Activated CD4-positive, alpha-beta T cell treated with anti-CD3 and anti-CD28 coated beads, Interleukin-2, Interleukin-6, amounts not matched to agents 100 ng/mL and 50 ng/mL, durations not matched to agents 16 hours and 8 hours (primary cell): ENCODE data around the gene RPL35.
"Not testable (repeated sequence)": the region's sequence is repeated elsewhere in the genome, so short reads cannot be mapped to it uniquely, and the experiment has no call there.

Source experiments
- DNase-seq: peaks from one replicate; pipeline ENCODE4 v3.0.0-alpha.2; 2020

Gene RPL35

GRCh38 chr9:124849801-124850200 lies 12.0 kb downstream of the RPL35 start:
- DNase-seq: no peak

- no peak for DNase-seq
These were observed 14.8 kb downstream of the RPL35 start for GRCh38 chr9:124846969-124847368.

- not testable (repeated sequence) for DNase-seq
These were observed 15.3 kb downstream of the RPL35 start for GRCh38 chr9:124846467-124846866.

- no peak for DNase-seq
These were observed 17.5 kb downstream of the RPL35 start for GRCh38 chr9:124844291-124844690.

- no peak for DNase-seq
These were observed 18.2 kb downstream of the RPL35 start for GRCh38 chr9:124843456-124844034.

- no peak for DNase-seq
These were observed 20.5 kb downstream of the RPL35 start for GRCh38 chr9:124841075-124841821.

- no peak for DNase-seq
These were observed 21.4 kb downstream of the RPL35 start for GRCh38 chr9:124840300-124840833.

GRCh38 chr9:124839612-124840299 lies 22.0 kb downstream of the RPL35 start:
- no peak for DNase-seq

GRCh38 chr9:124838567-124839275 lies 23.0 kb downstream of the RPL35 start:
- not testable (repeated sequence) for DNase-seq

- not testable (repeated sequence) for DNase-seq
These were observed 23.6 kb downstream of the RPL35 start for GRCh38 chr9:124838132-124838531.

- DNase-seq: no peak
These were observed 26.7 kb downstream of the RPL35 start for GRCh38 chr9:124835026-124835557.

GRCh38 chr9:124834591-124834990 lies 27.2 kb downstream of the RPL35 start:
- no peak for DNase-seq

- no peak for DNase-seq
These were observed 30.0 kb downstream of the RPL35 start for GRCh38 chr9:124831642-124832364.

GRCh38 chr9:124830593-124830992 lies 31.2 kb downstream of the RPL35 start:
- DNase-seq: no peak

GRCh38 chr9:124829334-124829669 lies 32.5 kb downstream of the RPL35 start:
- no peak for DNase-seq

- no peak for DNase-seq
These were observed 33.0 kb downstream of the RPL35 start for GRCh38 chr9:124828489-124829333.

GRCh38 chr9:124820698-124821623 lies 40.8 kb downstream of the RPL35 start:
- DNase-seq: no peak

- peak; percentile 13 for DNase-seq
These were observed 43.1 kb downstream of the RPL35 start for GRCh38 chr9:124818431-124819281.

GRCh38 chr9:124815601-124816000 lies 46.2 kb downstream of the RPL35 start:
- no peak for DNase-seq
